Fibroblast of the aortic adventitia (primary cell): ENCODE measurements around the gene TMCO4. TPM values are rescaled to one million over a fixed set of nuclear protein-coding genes. Genes with fewer than 3 reads are reported as not detected.

Experiments used
- DNase-seq: peaks from one replicate; pipeline ENCODE4 v3.0.0-alpha.2; 2010; ENCODE audit warnings: low read depth
- H3K4me3 ChIP-seq: 2 replicates; pipeline ENCODE4 v1.5.1; 2011; ENCODE audit warnings: low read depth, mild to moderate bottlenecking, control low read depth, low read length, moderate library complexity
- CTCF ChIP-seq: IDR thresholded peaks from 2 replicates; pipeline ENCODE4 v1.5.1; 2011; ENCODE audit warnings: mild to moderate bottlenecking, low read length, control low read depth, inconsistent platforms; ENCODE audit not compliant: insufficient read depth
- total RNA-seq: library from RNA; depleted of rRNA; stranded (reverse); fragments of >200 nt; gene quantifications from 2 replicates; pipeline ENCODE4 v1.2.3, GENCODE V29; 2012; ENCODE audit warnings: low replicate concordance

The TMCO4 gene
- total RNA-seq, 1 donor = 30.9 TPM

GRCh38 chr1:19743180-19743579 lies 56.5 kb downstream of the TMCO4 start:
- no peak overlapping the region for H3K4me3 ChIP-seq
- no peak for TF ChIP-seq CTCF
- DNase-seq = no peak

- no peak for DNase-seq
- no peak for TF ChIP-seq CTCF
- no peak overlapping the region for H3K4me3 ChIP-seq
Observed at GRCh38 chr1:19739628-19740027, 60.1 kb downstream of the TMCO4 start.

GRCh38 chr1:19738669-19739068 lies 61.0 kb downstream of the TMCO4 start:
- TF ChIP-seq CTCF = no peak
- DNase-seq = no peak

GRCh38 chr1:19738076-19738475 lies 61.6 kb downstream of the TMCO4 start:
- TF ChIP-seq CTCF = no peak
- H3K4me3 ChIP-seq = no peak overlapping the region
- no peak for DNase-seq

More at GRCh38 chr1:19738669-19739068, 61.0 kb downstream of the TMCO4 start:
- no peak overlapping the region for H3K4me3 ChIP-seq

- no peak overlapping the region for H3K4me3 ChIP-seq
- TF ChIP-seq CTCF = no peak
- DNase-seq = peak; percentile 12
Observed at GRCh38 chr1:19737104-19737825, 62.5 kb downstream of the TMCO4 start.

- H3K4me3 ChIP-seq = no peak overlapping the region
- DNase-seq = peak; percentile 99
- no peak for TF ChIP-seq CTCF
Observed at GRCh38 chr1:19735440-19736127, 64.1 kb downstream of the TMCO4 start.
